VCaP (cell line): ENCODE results near the gene PHACTR2.
"Not testable (repeated sequence)": the region's sequence is repeated elsewhere in the genome, so short reads cannot be mapped to it uniquely, and the experiment has no call there.

ENCODE experiments used
- H3K27ac ChIP-seq: fragments of 450-650 bp; 2 replicates; pipeline ENCODE4 v1.5.1; 2017
- CTCF ChIP-seq: fragments of 450-650 bp; conservative IDR thresholded peaks from 2 replicates; pipeline ENCODE4 v1.5.1; 2017; ENCODE audit warnings: mild to moderate bottlenecking, moderate library complexity

Gene PHACTR2

GRCh38 chr6:143845033-143845432 is 167.3 kb downstream of the PHACTR2 start:
- H3K27ac ChIP-seq = no peak overlapping the region
- no peak for TF ChIP-seq CTCF

GRCh38 chr6:143851706-143852105 is 173.9 kb downstream of the PHACTR2 start:
- H3K27ac ChIP-seq = not testable (repeated sequence)

GRCh38 chr6:143855057-143855456 is 177.3 kb downstream of the PHACTR2 start:
- H3K27ac ChIP-seq = not testable (repeated sequence)

- not testable (repeated sequence) for H3K27ac ChIP-seq
Observed at GRCh38 chr6:143856762-143857161, 179.0 kb downstream of the PHACTR2 start.

- no peak for TF ChIP-seq CTCF
Observed at GRCh38 chr6:143857651-143858050, 179.9 kb downstream of the PHACTR2 start.

GRCh38 chr6:143859891-143860660 is 182.3 kb downstream of the PHACTR2 start:
- no peak overlapping the region for H3K27ac ChIP-seq
- TF ChIP-seq CTCF = no peak

More at GRCh38 chr6:143857651-143858050, 179.9 kb downstream of the PHACTR2 start:
- H3K27ac ChIP-seq = no peak overlapping the region

- H3K27ac ChIP-seq = no peak overlapping the region
- no peak for TF ChIP-seq CTCF
Observed at GRCh38 chr6:143863771-143864170, 186.0 kb downstream of the PHACTR2 start.

- no peak within 1 kb of the TSS for H3K27ac ChIP-seq
- no peak for TF ChIP-seq CTCF
Observed at GRCh38 chr6:143864234-143864633, 186.5 kb downstream of the PHACTR2 start, which contains the start of gene ZC2HC1B. Gene ZC2HC1B (plus strand): TSS chr6:143864474. CDS start chr6:143864540, 66 bp downstream.

GRCh38 chr6:143867236-143867635 is 189.5 kb downstream of the PHACTR2 start:
- TF ChIP-seq CTCF = no peak

GRCh38 chr6:143868808-143869207 is 191.0 kb downstream of the PHACTR2 start:
- not testable (repeated sequence) for H3K27ac ChIP-seq

More at GRCh38 chr6:143867236-143867635, 189.5 kb downstream of the PHACTR2 start:
- H3K27ac ChIP-seq = no peak overlapping the region

GRCh38 chr6:143871202-143871730 is 193.5 kb downstream of the PHACTR2 start:
- H3K27ac ChIP-seq = not testable (repeated sequence)
